Activated T-helper 9 cell treated with anti-CD3 and anti-CD28 coated beads, Interleukin-2, amount 50 U/mL, for 16 hours (primary cell): ENCODE data around the gene NEK1.
"Not testable (repeated sequence)": the region's sequence is repeated elsewhere in the genome, so short reads cannot be mapped to it uniquely, and the experiment has no call there.

Experiments
- DNase-seq: peaks from one replicate; pipeline ENCODE4 v3.0.0-alpha.2; 2020; ENCODE audit warnings: low read depth

Gene NEK1

GRCh38 chr4:169493164-169493524 lies 119.2 kb downstream of the NEK1 start:
- DNase-seq: no peak

- DNase-seq: no peak
Observed at GRCh38 chr4:169492436-169493163, 119.8 kb downstream of the NEK1 start.

- DNase-seq: no peak
Observed at GRCh38 chr4:169491211-169491610, 121.2 kb downstream of the NEK1 start.

GRCh38 chr4:169489306-169489705 lies 123.1 kb downstream of the NEK1 start:
- no peak for DNase-seq

- DNase-seq: no peak
Observed at GRCh38 chr4:169485791-169486742, 126.3 kb downstream of the NEK1 start.

GRCh38 chr4:169485086-169485485 lies 127.3 kb downstream of the NEK1 start:
- DNase-seq: no peak

- DNase-seq: no peak
Observed at GRCh38 chr4:169484485-169484884, 127.9 kb downstream of the NEK1 start.

- DNase-seq: no peak
Observed at GRCh38 chr4:169464080-169464479, 148.3 kb downstream of the NEK1 start.

GRCh38 chr4:169460081-169460480 lies 152.3 kb downstream of the NEK1 start:
- no peak for DNase-seq

GRCh38 chr4:169458575-169458974 lies 153.8 kb downstream of the NEK1 start:
- DNase-seq: no peak

GRCh38 chr4:169452644-169453043 lies 159.7 kb downstream of the NEK1 start:
- not testable (repeated sequence) for DNase-seq

- DNase-seq: not testable (repeated sequence)
Observed at GRCh38 chr4:169448935-169449334, 163.4 kb downstream of the NEK1 start.

GRCh38 chr4:169446824-169447223 lies 165.6 kb downstream of the NEK1 start:
- DNase-seq: no peak

GRCh38 chr4:169443748-169444147 lies 168.6 kb downstream of the NEK1 start:
- no peak for DNase-seq

- no peak for DNase-seq
Observed at GRCh38 chr4:169440446-169440845, 171.9 kb downstream of the NEK1 start.

- DNase-seq: no peak
Observed at GRCh38 chr4:169439244-169439643, 173.1 kb downstream of the NEK1 start.

GRCh38 chr4:169438057-169438480 lies 174.3 kb downstream of the NEK1 start:
- no peak for DNase-seq

- DNase-seq: no peak
Observed at GRCh38 chr4:169437299-169438047, 174.9 kb downstream of the NEK1 start.

GRCh38 chr4:169436734-169437133 lies 175.6 kb downstream of the NEK1 start:
- no peak for DNase-seq

GRCh38 chr4:169428376-169428775 lies 184.0 kb downstream of the NEK1 start:
- DNase-seq: no peak

- not testable (repeated sequence) for DNase-seq
Observed at GRCh38 chr4:169427727-169428126, 184.7 kb downstream of the NEK1 start.

- no peak for DNase-seq
Observed at GRCh38 chr4:169420291-169420690, 192.1 kb downstream of the NEK1 start.
